Measurements from ENCODE around the gene CCNL2.
A peak's percentile ranks its signal among the peaks of the same experiment; 100 is the strongest.

The CCNL2 gene

DNA sequence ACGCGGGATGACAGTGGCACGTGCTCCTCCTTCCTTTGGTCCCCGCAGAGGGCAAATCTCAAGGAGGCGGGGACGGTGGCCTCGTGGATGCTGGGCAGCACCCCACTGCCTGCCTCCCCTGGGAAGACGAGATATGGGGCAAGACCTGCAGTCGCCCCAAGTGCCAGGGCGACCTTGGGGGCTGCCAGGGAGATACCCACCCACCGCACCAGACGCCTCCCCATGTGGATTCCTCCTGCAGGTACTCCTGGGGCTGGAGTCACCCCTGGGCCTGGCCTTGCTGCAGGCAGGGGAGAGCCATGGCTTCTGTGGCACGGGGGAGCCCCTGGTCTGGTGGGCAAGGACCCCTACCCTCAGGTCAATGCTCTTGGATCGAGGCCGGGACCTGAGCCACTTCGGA, 18.3 kb downstream of the CCNL2 start:
- no peak overlapping the region for H3K18ac ChIP-seq (ENCODE audit: low read length)
- no CpG with 5 or more reads among the region's 16 CpGs for WGBS, 2 donors (ENCODE audit: extremely low coverage in 2 of 2, insufficient read length in 2 of 2, insufficient replicate concordance in 1 of 2)
- H3K27me3 ChIP-seq (ENCODE audit: control insufficient read depth in 3 of 3, insufficient read depth in 3 of 3, low read depth in 1 of 3, low read length in 3 of 3) = no peaks in the 10 kb centered on the region
- no peak overlapping the region for H4K91ac ChIP-seq (ENCODE audit: low read depth, low read length, poor library complexity)
- peaks cover 3 to 18% of the 10 kb centered on the region in 2 donors for H3K36me3 ChIP-seq (replicated peaks in 1 of 2; ENCODE audit: control insufficient read depth in 2 of 2, insufficient read depth in 2 of 2, low read length in 2 of 2)
- no peak overlapping the region for H2BK120ac ChIP-seq (ENCODE audit: low read depth, low read length)
- no peak overlapping the region for H2AK5ac ChIP-seq (ENCODE audit: low read depth, low read length)
- H3K27ac ChIP-seq (replicated peaks; ENCODE audit: low read length) = no peak overlapping the region
- H2BK5ac ChIP-seq (ENCODE audit: low read length) = peak overlapping the region; percentile 39
- H3K9ac ChIP-seq (ENCODE audit: low read depth, low read length, poor library complexity) = peak overlapping the region; percentile 60
- H3K4ac ChIP-seq (ENCODE audit: low read length) = no peak overlapping the region
- no peak overlapping the region for H4K8ac ChIP-seq (ENCODE audit: low read depth, low read length)
- no peak overlapping the region for H2BK12ac ChIP-seq (ENCODE audit: low read length)
- H3K79me1 ChIP-seq (ENCODE audit: low read depth, low read length) = peaks cover 1% of the 10 kb centered on the region
- no peak overlapping the region for H2BK15ac ChIP-seq (ENCODE audit: low read length)
- H3K9me3 ChIP-seq (replicated peaks in 1 of 2; ENCODE audit: control insufficient read depth in 2 of 2, insufficient read depth in 1 of 2, low read depth in 1 of 2, low read length in 2 of 2) = peaks cover 0 to 8% of the 10 kb centered on the region in 2 donors
- H3K4me1 ChIP-seq (ENCODE audit: control insufficient read depth in 2 of 2, insufficient read depth in 1 of 2, low read depth in 1 of 2, low read length in 2 of 2) = peaks cover 2 to 3% of the 10 kb centered on the region in 2 donors
- no peak for DNase-seq (ENCODE audit: low spot score)
- peak overlapping the region; percentile 68 for H3K23ac ChIP-seq (ENCODE audit: low read depth, low read length, poor library complexity)
- H3K14ac ChIP-seq (ENCODE audit: low read length) = no peak overlapping the region
- H3K4me2 ChIP-seq (ENCODE audit: insufficient read depth, low read length, poor library complexity, severe bottlenecking) = no peak overlapping the region
- H3K4me3 ChIP-seq (ENCODE audit: low read length in 2 of 2) = no peak overlapping the region
- no peak overlapping the region for H2AFZ ChIP-seq (ENCODE audit: low read length)

DNA sequence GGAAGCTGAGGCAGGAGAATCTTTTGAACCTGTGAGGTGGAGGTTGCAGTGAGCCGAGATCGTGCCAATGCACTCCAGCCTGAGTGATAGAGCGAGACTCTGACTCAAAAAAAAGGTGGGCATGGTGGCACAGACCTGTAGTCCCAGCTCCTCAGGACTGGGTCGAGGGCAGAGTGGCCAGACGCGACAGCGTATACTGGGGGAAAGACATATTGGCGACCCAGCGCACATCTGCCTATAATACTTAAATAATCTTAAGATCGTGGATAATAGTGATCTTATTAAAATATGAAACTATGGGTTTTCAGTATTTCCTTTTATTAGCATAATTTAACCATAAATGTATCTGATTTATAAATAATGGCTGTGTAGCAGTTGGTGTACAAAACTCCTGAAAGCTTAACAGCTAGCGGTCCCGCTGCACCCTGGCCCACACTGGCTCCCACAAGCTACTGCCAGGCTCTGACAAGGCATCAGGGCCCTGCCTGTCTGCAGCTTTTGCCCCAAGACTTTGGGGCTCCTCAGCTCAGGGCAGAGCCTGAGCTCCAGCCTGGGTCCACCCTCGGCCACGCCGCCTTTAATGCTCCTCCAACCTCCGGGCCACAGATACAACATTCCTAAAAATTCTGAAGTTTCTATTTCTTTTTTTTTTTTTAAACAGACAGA, 21.5 kb downstream of the CCNL2 start:
- Histone ChIP-seq H3K27ac (replicated peaks; ENCODE audit: low read length) (no peak overlapping the region), H4K8ac (ENCODE audit: low read depth, low read length) (no peak overlapping the region), H4K91ac (ENCODE audit: low read depth, low read length, poor library complexity) (no peak overlapping the region), H2AK5ac (ENCODE audit: low read depth, low read length) (no peak overlapping the region), H3K4ac (ENCODE audit: low read length) (no peak overlapping the region), H3K14ac (ENCODE audit: low read length) (no peak overlapping the region), H2BK15ac (ENCODE audit: low read length) (no peak overlapping the region), H3K23ac (ENCODE audit: low read depth, low read length, poor library complexity) (no peak overlapping the region), H2BK12ac (ENCODE audit: low read length) (no peak overlapping the region), H3K27me3 (ENCODE audit: control insufficient read depth in 3 of 3, insufficient read depth in 3 of 3, low read depth in 1 of 3, low read length in 3 of 3) (no peaks in the 10 kb centered on the region), H2BK5ac (ENCODE audit: low read length) (no peak overlapping the region), H3K9me3 (replicated peaks in 1 of 2; ENCODE audit: control insufficient read depth in 2 of 2, insufficient read depth in 1 of 2, low read depth in 1 of 2, low read length in 2 of 2) (peaks cover 0 to 4% of the 10 kb centered on the region in 2 donors), H3K4me1 (ENCODE audit: control insufficient read depth in 2 of 2, insufficient read depth in 1 of 2, low read depth in 1 of 2, low read length in 2 of 2) (peaks cover 10 to 12% of the 10 kb centered on the region in 2 donors), H3K36me3 (replicated peaks in 1 of 2; ENCODE audit: control insufficient read depth in 2 of 2, insufficient read depth in 2 of 2, low read length in 2 of 2) (peaks cover 9 to 20% of the 10 kb centered on the region in 2 donors), H3K9ac (ENCODE audit: low read depth, low read length, poor library complexity) (no peak overlapping the region), H2AFZ (ENCODE audit: low read length) (no peak overlapping the region), H3K18ac (ENCODE audit: low read length) (no peak overlapping the region), H3K4me3 (ENCODE audit: low read length in 2 of 2) (no peak overlapping the region), H2BK120ac (ENCODE audit: low read depth, low read length) (no peak overlapping the region), H3K4me2 (ENCODE audit: insufficient read depth, low read length, poor library complexity, severe bottlenecking) (no peak overlapping the region), H3K79me1 (ENCODE audit: low read depth, low read length) (peaks cover 20% of the 10 kb centered on the region)
- DNase-seq (ENCODE audit: low spot score) = no peak
- WGBS, 2 donors (ENCODE audit: extremely low coverage in 2 of 2, insufficient read length in 2 of 2, insufficient replicate concordance in 1 of 2) = no CpG with 5 or more reads among the region's 16 CpGs

DNA sequence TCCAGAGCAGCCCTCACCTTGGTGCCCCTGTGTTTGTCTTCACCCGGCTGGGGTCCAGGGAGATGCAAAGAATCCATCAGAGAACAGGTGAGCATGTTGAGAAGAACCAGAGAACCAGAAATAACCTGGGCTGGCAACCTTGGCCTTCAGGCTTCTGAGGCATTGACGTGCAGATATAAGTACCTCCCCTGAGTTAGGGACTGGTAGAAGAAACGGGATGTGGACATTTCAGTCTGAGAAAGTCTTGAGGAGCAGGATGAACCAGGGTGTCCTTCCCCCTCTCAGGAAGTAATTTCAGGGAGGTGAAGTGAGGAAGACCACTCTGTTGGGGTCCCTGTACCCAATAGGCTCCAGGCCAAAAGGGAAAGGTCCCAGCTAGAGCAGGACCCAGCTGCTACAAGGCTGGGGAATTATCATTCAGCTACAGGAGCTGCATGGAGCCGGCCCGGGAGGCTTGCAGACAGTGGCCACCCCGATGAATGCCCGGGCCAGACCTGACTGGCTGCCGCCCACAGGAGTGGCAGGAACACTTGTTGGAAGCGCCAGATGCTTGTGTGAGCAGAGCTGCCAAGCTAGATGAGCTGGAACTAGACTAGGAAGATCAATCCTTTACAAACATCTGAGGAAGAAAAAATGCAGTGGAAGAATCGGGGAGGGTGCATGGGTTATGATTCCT, 22.4 kb downstream of the CCNL2 start:
- Histone ChIP-seq H3K4me2 (ENCODE audit: insufficient read depth, low read length, poor library complexity, severe bottlenecking) (no peak overlapping the region), H3K18ac (ENCODE audit: low read length) (no peak overlapping the region), H3K4ac (ENCODE audit: low read length) (no peak overlapping the region), H3K4me3 (ENCODE audit: low read length in 2 of 2) (peak overlapping the region in 1 of 2 donors; percentile 95), H3K9me3 (replicated peaks in 1 of 2; ENCODE audit: control insufficient read depth in 2 of 2, insufficient read depth in 1 of 2, low read depth in 1 of 2, low read length in 2 of 2) (peaks cover 0 to under 1% of the 10 kb centered on the region in 2 donors), H3K9ac (ENCODE audit: low read depth, low read length, poor library complexity) (no peak overlapping the region), H2AFZ (ENCODE audit: low read length) (no peak overlapping the region), H4K91ac (ENCODE audit: low read depth, low read length, poor library complexity) (no peak overlapping the region), H3K36me3 (replicated peaks in 1 of 2; ENCODE audit: control insufficient read depth in 2 of 2, insufficient read depth in 2 of 2, low read length in 2 of 2) (peaks cover 10 to 22% of the 10 kb centered on the region in 2 donors), H3K23ac (ENCODE audit: low read depth, low read length, poor library complexity) (no peak overlapping the region), H2BK120ac (ENCODE audit: low read depth, low read length) (no peak overlapping the region), H3K27me3 (ENCODE audit: control insufficient read depth in 3 of 3, insufficient read depth in 3 of 3, low read depth in 1 of 3, low read length in 3 of 3) (no peaks in the 10 kb centered on the region), H3K79me1 (ENCODE audit: low read depth, low read length) (peaks cover 20% of the 10 kb centered on the region), H3K27ac (replicated peaks; ENCODE audit: low read length) (no peak overlapping the region), H2BK12ac (ENCODE audit: low read length) (no peak overlapping the region), H3K14ac (ENCODE audit: low read length) (no peak overlapping the region), H2AK5ac (ENCODE audit: low read depth, low read length) (no peak overlapping the region), H2BK5ac (ENCODE audit: low read length) (peak overlapping the region; percentile 26), H2BK15ac (ENCODE audit: low read length) (no peak overlapping the region), H3K4me1 (ENCODE audit: control insufficient read depth in 2 of 2, insufficient read depth in 1 of 2, low read depth in 1 of 2, low read length in 2 of 2) (peaks cover 13 to 16% of the 10 kb centered on the region in 2 donors), H4K8ac (ENCODE audit: low read depth, low read length) (no peak overlapping the region)
- WGBS, 2 donors (ENCODE audit: extremely low coverage in 2 of 2, insufficient read length in 2 of 2, insufficient replicate concordance in 1 of 2) = no CpG with 5 or more reads among the region's 10 CpGs
- no peak for DNase-seq (ENCODE audit: low spot score)

DNA sequence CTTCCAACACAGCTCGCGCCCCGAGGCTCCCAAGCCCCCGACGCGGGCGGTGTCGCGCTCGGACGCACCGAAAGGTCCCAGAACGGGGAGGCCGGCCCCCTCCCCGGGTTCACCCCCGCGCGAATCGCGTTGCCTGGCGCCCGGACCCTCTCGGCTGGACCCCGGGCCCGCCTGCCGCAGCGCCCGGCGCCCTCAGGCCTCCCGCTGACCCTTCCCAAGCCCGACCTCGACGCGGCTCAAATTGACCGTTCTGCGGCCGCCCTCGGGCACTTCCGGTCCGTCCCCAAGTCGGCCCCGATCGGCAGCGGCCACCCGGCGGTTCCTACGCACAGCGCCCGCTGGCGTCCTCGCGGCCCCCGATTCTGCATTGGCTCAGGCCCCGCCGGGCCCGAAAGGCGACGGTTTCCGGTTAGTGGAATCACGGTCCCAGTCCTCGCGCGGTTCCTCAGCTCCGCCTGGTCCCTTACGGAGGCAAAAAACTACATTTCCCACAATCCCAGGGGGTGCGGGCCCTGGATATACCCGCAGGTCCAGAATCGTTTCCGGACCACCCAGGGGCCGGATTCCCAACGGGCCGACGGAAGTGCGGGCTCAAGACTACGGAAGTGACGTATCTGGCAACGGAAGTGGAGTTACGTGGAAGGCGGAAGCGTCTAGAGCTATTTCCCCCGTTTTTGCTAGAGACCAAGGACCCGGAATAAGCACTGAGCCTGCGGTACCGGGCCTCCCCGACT, 24.0 kb downstream of the CCNL2 start, which contains the start of gene AURKAIP1:
Gene AURKAIP1, minus strand, starts transcription at position 279 of the 734 bp plus-strand sequence. CDS start 451 bp downstream, outside the sequence.
- H2AK5ac ChIP-seq (ENCODE audit: low read depth, low read length) = peak within 1 kb of the TSS; percentile 95
- WGBS, 2 donors (ENCODE audit: extremely low coverage in 2 of 2, insufficient read length in 2 of 2, insufficient replicate concordance in 1 of 2) = no CpG with 5 or more reads among the region's 85 CpGs

More for the DNA sequence above, 24.0 kb downstream of the CCNL2 start, which contains the start of gene AURKAIP1:
- Histone ChIP-seq H3K27ac (replicated peaks; ENCODE audit: low read length) (peak within 1 kb of the TSS; percentile 78), H3K27me3 (ENCODE audit: control insufficient read depth in 3 of 3, insufficient read depth in 3 of 3, low read depth in 1 of 3, low read length in 3 of 3) (no peaks in the 10 kb centered on the region), H2BK120ac (ENCODE audit: low read depth, low read length) (peak within 1 kb of the TSS; percentile 91), H2BK15ac (ENCODE audit: low read length) (peak within 1 kb of the TSS; percentile 81), H2BK12ac (ENCODE audit: low read length) (no peak within 1 kb of the TSS), H3K36me3 (replicated peaks in 1 of 2; ENCODE audit: control insufficient read depth in 2 of 2, insufficient read depth in 2 of 2, low read length in 2 of 2) (peaks cover 14 to 15% of the 10 kb centered on the region in 2 donors), H3K18ac (ENCODE audit: low read length) (peak within 1 kb of the TSS; percentile 97), H3K4me1 (ENCODE audit: control insufficient read depth in 2 of 2, insufficient read depth in 1 of 2, low read depth in 1 of 2, low read length in 2 of 2) (peaks cover 13 to 17% of the 10 kb centered on the region in 2 donors), H3K4me3 (ENCODE audit: low read length in 2 of 2) (peak within 1 kb of the TSS; percentile 95 to 98), H3K79me1 (ENCODE audit: low read depth, low read length) (peaks cover 26% of the 10 kb centered on the region), H4K91ac (ENCODE audit: low read depth, low read length, poor library complexity) (no peak within 1 kb of the TSS), H3K4me2 (ENCODE audit: insufficient read depth, low read length, poor library complexity, severe bottlenecking) (peak within 1 kb of the TSS; percentile 96), H3K14ac (ENCODE audit: low read length) (peak within 1 kb of the TSS; percentile 82), H4K8ac (ENCODE audit: low read depth, low read length) (no peak within 1 kb of the TSS), H2AFZ (ENCODE audit: low read length) (peak within 1 kb of the TSS; percentile 88), H3K23ac (ENCODE audit: low read depth, low read length, poor library complexity) (peak within 1 kb of the TSS; percentile 98), H2BK5ac (ENCODE audit: low read length) (peak within 1 kb of the TSS; percentile 87), H3K9ac (ENCODE audit: low read depth, low read length, poor library complexity) (peak within 1 kb of the TSS; percentile 94), H3K9me3 (replicated peaks in 1 of 2; ENCODE audit: control insufficient read depth in 2 of 2, insufficient read depth in 1 of 2, low read depth in 1 of 2, low read length in 2 of 2) (no peaks in the 10 kb centered on the region), H3K4ac (ENCODE audit: low read length) (no peak within 1 kb of the TSS)
- peak; percentile 99 for DNase-seq (ENCODE audit: low spot score)
